Islet of Langerhans (tissue), 1 donor: ENCODE measurements around the gene RAD9B.
"Not testable (repeated sequence)": the region's sequence is repeated elsewhere in the genome, so short reads cannot be mapped to it uniquely, and the experiment has no call there.

Experiments
- FAIRE-seq: peaks from one replicate; lab custom pipeline; 2011; peaks lifted over from hg19 to GRCh38; lab: Jason Lieb, UNC

RAD9B gene

GRCh38 chr12:110528277-110528839 is 26.2 kb downstream of the RAD9B start:
- no peak for FAIRE-seq

DNA sequence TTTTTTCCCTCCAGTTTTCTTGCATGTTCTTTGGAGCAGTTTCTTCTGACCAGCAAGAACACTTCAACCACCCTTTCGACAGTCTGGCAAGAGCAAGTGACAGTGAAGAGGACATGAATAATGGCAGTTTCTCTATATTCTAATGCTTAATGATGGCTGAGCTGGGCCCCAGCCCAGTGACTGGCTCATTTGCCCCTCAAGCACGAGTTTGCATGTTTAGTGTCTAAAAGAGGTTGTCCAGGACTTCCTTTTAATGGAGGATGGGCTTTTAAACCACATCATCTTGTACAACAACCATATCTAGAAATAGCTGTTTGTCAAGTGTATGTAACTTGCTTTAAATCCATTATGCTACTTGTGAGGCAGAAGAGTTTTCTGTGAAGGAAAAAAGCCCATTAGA is 28.4 kb downstream of the RAD9B start:
- FAIRE-seq = no peak

DNA sequence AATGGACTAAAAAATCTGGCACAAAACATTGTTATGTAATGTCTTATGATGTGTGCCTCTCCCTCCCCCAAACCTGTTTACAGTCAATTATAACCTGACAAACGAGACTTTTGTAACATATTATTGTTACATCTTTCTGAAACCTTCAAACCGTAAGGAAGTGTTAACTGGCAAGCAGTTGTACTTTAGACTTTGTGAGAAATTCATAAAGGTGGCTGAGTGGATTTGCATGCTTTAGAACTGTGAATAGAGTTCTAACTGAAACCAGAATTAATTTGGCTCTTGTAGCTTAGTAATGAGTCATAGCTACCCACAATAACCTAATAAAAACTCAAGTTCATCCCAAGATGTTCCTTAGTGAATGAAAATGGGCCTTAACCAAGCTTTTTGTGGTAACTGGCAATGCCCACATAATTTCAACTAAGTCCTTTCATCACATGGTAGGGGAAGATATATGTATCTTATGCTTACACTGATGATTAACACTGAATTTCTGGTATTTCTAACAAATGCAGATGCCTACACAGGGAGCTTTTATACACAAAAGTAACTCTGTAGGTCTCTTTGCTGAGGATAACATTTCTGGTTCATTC is 29.7 kb downstream of the RAD9B start:
- FAIRE-seq = no peak

DNA sequence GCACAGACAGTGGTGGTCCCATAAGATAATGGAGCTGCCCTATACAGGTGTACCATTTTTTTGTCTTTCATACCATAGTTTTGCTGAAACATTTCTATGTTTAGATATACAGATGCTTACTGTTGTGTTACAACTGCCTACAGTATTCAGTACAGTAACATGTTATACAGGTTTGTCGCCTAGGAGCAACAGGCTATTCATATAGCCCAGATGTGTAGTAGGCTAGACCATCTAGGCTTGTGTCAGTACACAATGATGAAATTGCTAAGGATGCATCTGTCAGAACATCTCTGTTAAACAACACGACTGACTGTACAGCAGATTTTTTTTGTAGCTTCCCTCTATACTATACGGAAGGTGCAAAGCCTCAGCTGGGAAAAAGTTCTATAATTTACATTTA is 30.5 kb downstream of the RAD9B start:
- no peak for FAIRE-seq

- FAIRE-seq = no peak
Measured at GRCh38 chr12:110533607-110534006, 31.5 kb downstream of the RAD9B start.

- no peak for FAIRE-seq
Measured at GRCh38 chr12:110534811-110535210, 32.7 kb downstream of the RAD9B start.

DNA sequence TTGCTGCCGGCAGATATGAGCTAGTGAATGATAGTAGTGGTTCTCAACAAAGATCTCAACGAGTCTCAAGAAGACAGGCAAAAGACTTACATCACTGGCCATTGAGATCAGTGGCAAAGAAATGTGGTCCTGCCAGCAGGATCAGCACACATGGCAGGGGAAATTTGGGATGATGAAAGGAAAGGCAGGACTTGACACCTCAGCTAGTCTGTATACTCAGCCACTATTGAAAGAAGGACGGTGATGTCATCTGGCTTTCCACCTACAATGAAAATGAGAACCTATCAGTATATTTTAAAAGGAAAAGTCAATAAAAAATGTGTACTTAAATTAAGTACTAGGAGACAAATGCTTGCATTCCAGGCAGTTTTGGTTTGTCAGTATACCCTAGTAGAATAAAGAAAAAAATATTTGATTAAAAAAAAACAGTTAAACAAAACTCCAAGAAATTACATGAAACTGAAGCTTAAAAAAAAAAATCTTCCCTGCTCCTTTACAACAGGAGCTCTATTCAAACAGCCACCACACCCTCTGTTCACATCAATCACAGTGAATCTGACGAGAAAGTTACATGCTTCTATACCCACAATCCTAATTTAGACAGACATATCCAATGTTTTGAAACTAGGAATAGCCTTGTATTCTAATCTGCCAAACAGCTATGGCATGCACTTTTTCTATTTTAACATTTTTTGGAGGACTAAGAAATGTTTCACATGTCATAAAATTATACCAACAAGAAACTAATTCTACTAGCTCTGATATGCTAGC is 34.9 kb downstream of the RAD9B start:
- no peak for FAIRE-seq

- FAIRE-seq = no peak
Measured at GRCh38 chr12:110537605-110538409, 35.7 kb downstream of the RAD9B start.

- no peak for FAIRE-seq
Measured at GRCh38 chr12:110538869-110539622, 36.9 kb downstream of the RAD9B start.

- no peak for FAIRE-seq
Measured at GRCh38 chr12:110540048-110540447, 37.9 kb downstream of the RAD9B start.

- FAIRE-seq = no peak
Measured at GRCh38 chr12:110543252-110543959, 41.3 kb downstream of the RAD9B start.

GRCh38 chr12:110543965-110544364 is 41.8 kb downstream of the RAD9B start:
- no peak for FAIRE-seq

GRCh38 chr12:110545259-110545658 is 43.1 kb downstream of the RAD9B start:
- FAIRE-seq = not testable (repeated sequence)

DNA sequence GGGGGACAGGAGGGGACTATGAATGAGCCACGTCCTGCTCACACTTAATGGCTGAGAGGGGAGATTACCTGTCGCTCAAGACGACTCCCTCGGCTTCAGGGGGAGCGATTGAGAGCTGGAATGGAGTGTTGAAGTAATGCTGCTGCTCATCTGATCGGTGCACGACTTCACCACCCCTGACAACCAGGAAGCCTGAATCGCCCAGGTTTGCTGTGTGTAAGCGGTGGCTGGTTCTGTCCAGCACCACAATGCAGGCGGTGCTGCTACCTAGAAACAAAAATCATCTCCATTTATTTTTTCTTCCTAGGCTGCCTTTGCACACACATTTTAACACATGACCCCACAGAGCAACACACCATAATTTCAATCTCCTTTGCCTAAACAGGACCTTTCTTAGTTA is 43.7 kb downstream of the RAD9B start:
- FAIRE-seq = no peak

DNA sequence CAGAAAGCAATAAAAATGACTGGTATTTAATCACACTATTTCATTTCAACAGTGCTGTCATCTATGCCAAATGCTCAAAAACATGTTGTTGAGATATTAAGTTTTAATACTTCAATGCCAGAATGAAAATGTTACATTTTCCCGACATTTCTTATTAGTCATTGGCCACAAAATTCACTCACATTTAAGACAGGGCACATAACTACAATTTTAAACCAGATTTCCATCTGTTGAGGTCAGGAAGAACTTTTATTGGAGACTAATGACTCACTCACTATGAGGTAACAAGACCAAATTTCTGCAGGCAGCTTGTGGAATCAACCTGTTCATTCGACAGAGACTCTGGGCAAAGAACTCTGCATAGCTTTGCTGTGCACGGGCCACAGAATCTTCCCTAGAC is 44.2 kb downstream of the RAD9B start:
- no peak for FAIRE-seq

- no peak for FAIRE-seq
Measured at GRCh38 chr12:110547090-110547489, 45.0 kb downstream of the RAD9B start.

- no peak for FAIRE-seq
Measured at GRCh38 chr12:110548678-110549077, 46.5 kb downstream of the RAD9B start.

DNA sequence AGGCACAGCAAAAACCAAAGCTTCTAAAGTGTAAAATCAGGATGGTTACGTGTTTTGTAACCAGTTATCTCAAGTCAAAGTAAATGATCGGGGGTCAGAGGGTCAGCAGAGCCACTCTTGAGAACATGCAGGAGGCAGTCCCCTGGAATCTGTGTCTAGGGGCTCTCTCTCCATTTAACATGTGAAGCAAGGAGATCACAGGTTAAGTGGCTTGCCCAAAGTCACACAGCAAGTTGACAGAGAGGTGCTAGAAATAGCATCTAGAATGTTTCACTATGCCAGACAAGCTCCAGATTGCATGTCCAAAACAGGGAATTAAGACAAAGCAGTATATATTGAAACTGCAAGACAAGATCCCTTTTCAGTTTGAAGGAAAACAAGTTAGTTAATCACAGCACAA is 47.6 kb downstream of the RAD9B start:
- no peak for FAIRE-seq

- FAIRE-seq = no peak
Measured at GRCh38 chr12:110550981-110551380, 48.9 kb downstream of the RAD9B start.
